HEK293 (cell line): Measurements from ENCODE around the gene KIF18B.

Source experiments
- CTCF ChIA-PET: fragments of 350-600 bp; formaldehyde crosslinking; extraction: SDS; loops from one replicate; lab custom pipeline; 2021; ENCODE audit warnings: antibody characterized with exemption; lab: Yijun Ruan, JAX
- POLR2A ChIA-PET: fragments of 300-600 bp; formaldehyde crosslinking; extraction: SDS; loops from one replicate; lab custom pipeline; 2020; ENCODE audit warnings: antibody characterized with exemption, inconsistent platforms; lab: Yijun Ruan, JAX
- H3K27ac ChIP-seq: fragments of 200-500 bp; sonication (Bioruptor generic); 2 replicates; pipeline ENCODE4 v1.5.1; 2014; ENCODE audit warnings: low read depth, low read length, control low read depth, inconsistent platforms; ENCODE audit errors: extremely low read depth
- H3K36me3 ChIP-seq, 2 experiments: fragments of 200-500 bp in 1 of 2; sonication (Bioruptor generic) in 1 of 2; 1 replicate in 1 of 2; 2 replicates in 1 of 2; pipeline ENCODE4 v1.5.1; 2014 to 2017; ENCODE audit warnings: inconsistent platforms in 2 of 2, low read length in 2 of 2; ENCODE audit not compliant: control insufficient read depth in 2 of 2, insufficient read depth in 1 of 2
- H3K4me1 ChIP-seq: fragments of 200-500 bp; sonication (Bioruptor generic); 2 replicates; pipeline ENCODE4 v1.5.1; 2014; ENCODE audit warnings: mild to moderate bottlenecking, low read length, inconsistent platforms; ENCODE audit not compliant: control insufficient read depth, insufficient read depth
- H3K4me3 ChIP-seq: 2 replicates; pipeline ENCODE4 v1.5.1; 2011; ENCODE audit warnings: low read depth, mild to moderate bottlenecking, control low read depth, low read length, moderate library complexity
- H3K9me3 ChIP-seq: fragments of 200-500 bp; sonication (Bioruptor generic); 2 replicates; pipeline ENCODE4 v1.5.1; 2014; ENCODE audit warnings: low read depth, low read length, inconsistent platforms; ENCODE audit not compliant: control insufficient read depth, insufficient read depth
- GLI2 ChIP-seq: fragments of 450-650 bp; formaldehyde crosslinking; IDR thresholded peaks from 2 replicates; pipeline ENCODE4; 2017; ENCODE audit warnings: missing biosample characterization, missing genetic modification characterization, low read depth, borderline replicate concordance
- KLF7 ChIP-seq: fragments of 450-650 bp; formaldehyde crosslinking; IDR thresholded peaks from 2 replicates; pipeline ENCODE4 v1.5.1; 2016; ENCODE audit warnings: missing biosample characterization, missing genetic modification characterization, borderline replicate concordance
- ZFP3 ChIP-seq: fragments of 450-650 bp; formaldehyde crosslinking; IDR thresholded peaks from 2 replicates; pipeline ENCODE4 v1.5.1; 2016; ENCODE audit warnings: low read depth, missing biosample characterization, missing genetic modification characterization
- ZNF146 ChIP-seq: fragments of 450-650 bp; formaldehyde crosslinking; IDR thresholded peaks from 2 replicates; pipeline ENCODE4 v1.5.1; 2016; ENCODE audit warnings: missing biosample characterization, missing genetic modification characterization
- ZNF148 ChIP-seq: fragments of 450-650 bp; formaldehyde crosslinking; IDR thresholded peaks from 2 replicates; pipeline ENCODE4 v1.5.0; 2017; ENCODE audit warnings: missing biosample characterization, missing genetic modification characterization, borderline replicate concordance
- ZNF24 ChIP-seq: fragments of 450-650 bp; formaldehyde crosslinking; IDR thresholded peaks from 2 replicates; pipeline ENCODE4 v1.5.1; 2016; ENCODE audit warnings: missing biosample characterization, missing genetic modification characterization
- ZNF335 ChIP-seq: fragments of 450-650 bp; formaldehyde crosslinking; conservative IDR thresholded peaks from 2 replicates; pipeline ENCODE4 v1.5.1; 2016; ENCODE audit warnings: missing biosample characterization, missing genetic modification characterization
- ZNF518A ChIP-seq: fragments of 450-650 bp; formaldehyde crosslinking; conservative IDR thresholded peaks from 2 replicates; pipeline ENCODE4 v1.5.1; 2016; ENCODE audit warnings: low read depth, missing biosample characterization, missing genetic modification characterization
- ZNF549 ChIP-seq: fragments of 450-650 bp; IDR thresholded peaks from 2 replicates; pipeline ENCODE4 v1.5.1; 2018; ENCODE audit warnings: missing biosample characterization, missing genetic modification characterization, mild to moderate bottlenecking, inconsistent platforms, moderate library complexity
- ZNF560 ChIP-seq: fragments of 450-650 bp; formaldehyde crosslinking; IDR thresholded peaks from 2 replicates; pipeline ENCODE4 v1.5.1; 2017; ENCODE audit warnings: missing biosample characterization, missing genetic modification characterization, borderline replicate concordance
- ZNF571 ChIP-seq: fragments of 450-650 bp; formaldehyde crosslinking; IDR thresholded peaks from 2 replicates; pipeline ENCODE4 v1.5.0; 2017; ENCODE audit warnings: missing biosample characterization, missing genetic modification characterization
- ZNF580 ChIP-seq: fragments of 450-650 bp; formaldehyde crosslinking; IDR thresholded peaks from 2 replicates; pipeline ENCODE4 v1.5.1; 2016; ENCODE audit warnings: missing biosample characterization, missing genetic modification characterization
- ZNF585B ChIP-seq: fragments of 450-650 bp; formaldehyde crosslinking; IDR thresholded peaks from 2 replicates; pipeline ENCODE4 v1.5.1; 2016; ENCODE audit warnings: missing biosample characterization, missing genetic modification characterization
- ZNF660 ChIP-seq: fragments of 450-650 bp; IDR thresholded peaks from 2 replicates; pipeline ENCODE4 v1.5.1; 2018; ENCODE audit warnings: missing biosample characterization, mild to moderate bottlenecking, missing genetic modification characterization
- ZNF791 ChIP-seq: fragments of 450-650 bp; formaldehyde crosslinking; IDR thresholded peaks from 2 replicates; pipeline ENCODE4 v1.5.1; 2016; ENCODE audit warnings: missing biosample characterization, missing genetic modification characterization
- TF ChIP-seq, protein P1 (sequence below): fragments of 450-650 bp; formaldehyde crosslinking; IDR thresholded peaks from 2 replicates; pipeline ENCODE4 v1.5.1; 2016; ENCODE audit warnings: missing biosample characterization, missing genetic modification characterization, low read depth
- TF ChIP-seq, protein P2 (sequence below): fragments of 450-650 bp; formaldehyde crosslinking; IDR thresholded peaks from 2 replicates; pipeline ENCODE4 v1.5.1; 2016; ENCODE audit warnings: missing biosample characterization, missing genetic modification characterization
- TF ChIP-seq, protein P3 (sequence below): fragments of 450-650 bp; formaldehyde crosslinking; IDR thresholded peaks from 2 replicates; pipeline ENCODE4 v1.5.1; 2017; ENCODE audit warnings: missing biosample characterization, missing genetic modification characterization
- TF ChIP-seq, protein P4 (sequence below): fragments of 450-650 bp; formaldehyde crosslinking; IDR thresholded peaks from 2 replicates; pipeline ENCODE4 v1.5.1; 2016; ENCODE audit warnings: missing biosample characterization, missing genetic modification characterization

KIF18B gene

GRCh38 chr17:44968225-44969143 lies 20.9 kb upstream of the KIF18B start, which contains the start of gene C1QL1:
C1QL1 (minus strand) TSS chr17:44968303; CDS start chr17:44968048, 255 bp downstream.
- POLR2A ChIA-PET = interaction anchor here (0.6 to 1.4 kb wide), 13 partner anchors 9 to 903 kb away, joined by 3 to 6 read pairs (median 3); partner anchors contain the start of genes HEXIM2 and KIF18B
- peak within 1 kb of the TSS; percentile 16; the same call in 1 of the 2 replicates for H3K27ac ChIP-seq
- peak within 1 kb of the TSS; percentile 37 for H3K4me3 ChIP-seq
- CTCF ChIA-PET = interaction anchor here (0.5 to 2.0 kb wide), 10 partner anchors 29 to 767 kb away, joined by 3 to 10 read pairs (median 3); no protein-coding TSS in a partner anchor
- H3K9me3 ChIP-seq = no peaks in the 10 kb centered on the region
- no peaks in the 10 kb centered on the region for H3K36me3 ChIP-seq
- peaks cover 3% of the 10 kb centered on the region for H3K4me1 ChIP-seq
- no peak for TF ChIP-seq ZNF580
- TF ChIP-seq ZNF518A (tag by site-specific recombination) = no peak
- no peak for TF ChIP-seq ZFP3 (tag by site-specific recombination)
- TF ChIP-seq ZNF148 (tag by site-specific recombination) = no peak
- TF ChIP-seq, protein P1, sequence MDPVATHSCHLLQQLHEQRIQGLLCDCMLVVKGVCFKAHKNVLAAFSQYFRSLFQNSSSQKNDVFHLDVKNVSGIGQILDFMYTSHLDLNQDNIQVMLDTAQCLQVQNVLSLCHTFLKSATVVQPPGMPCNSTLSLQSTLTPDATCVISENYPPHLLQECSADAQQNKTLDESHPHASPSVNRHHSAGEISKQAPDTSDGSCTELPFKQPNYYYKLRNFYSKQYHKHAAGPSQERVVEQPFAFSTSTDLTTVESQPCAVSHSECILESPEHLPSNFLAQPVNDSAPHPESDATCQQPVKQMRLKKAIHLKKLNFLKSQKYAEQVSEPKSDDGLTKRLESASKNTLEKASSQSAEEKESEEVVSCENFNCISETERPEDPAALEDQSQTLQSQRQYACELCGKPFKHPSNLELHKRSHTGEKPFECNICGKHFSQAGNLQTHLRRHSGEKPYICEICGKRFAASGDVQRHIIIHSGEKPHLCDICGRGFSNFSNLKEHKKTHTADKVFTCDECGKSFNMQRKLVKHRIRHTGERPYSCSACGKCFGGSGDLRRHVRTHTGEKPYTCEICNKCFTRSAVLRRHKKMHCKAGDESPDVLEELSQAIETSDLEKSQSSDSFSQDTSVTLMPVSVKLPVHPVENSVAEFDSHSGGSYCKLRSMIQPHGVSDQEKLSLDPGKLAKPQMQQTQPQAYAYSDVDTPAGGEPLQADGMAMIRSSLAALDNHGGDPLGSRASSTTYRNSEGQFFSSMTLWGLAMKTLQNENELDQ (tag by site-specific recombination) = no peak
- TF ChIP-seq, protein P2, sequence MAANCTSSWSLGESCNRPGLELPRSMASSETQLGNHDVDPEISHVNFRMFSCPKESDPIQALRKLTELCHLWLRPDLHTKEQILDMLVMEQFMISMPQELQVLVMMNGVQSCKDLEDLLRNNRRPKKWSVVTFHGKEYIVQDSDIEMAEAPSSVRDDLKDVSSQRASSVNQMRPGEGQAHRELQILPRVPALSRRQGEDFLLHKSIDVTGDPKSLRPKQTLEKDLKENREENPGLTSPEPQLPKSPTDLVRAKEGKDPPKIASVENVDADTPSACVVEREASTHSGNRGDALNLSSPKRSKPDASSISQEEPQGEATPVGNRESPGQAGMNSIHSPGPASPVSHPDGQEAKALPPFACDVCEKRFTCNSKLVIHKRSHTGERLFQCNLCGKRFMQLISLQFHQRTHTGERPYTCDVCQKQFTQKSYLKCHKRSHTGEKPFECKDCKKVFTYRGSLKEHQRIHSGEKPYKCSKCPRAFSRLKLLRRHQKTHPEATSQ (tag by site-specific recombination) = no peak
- TF ChIP-seq, protein P3, sequence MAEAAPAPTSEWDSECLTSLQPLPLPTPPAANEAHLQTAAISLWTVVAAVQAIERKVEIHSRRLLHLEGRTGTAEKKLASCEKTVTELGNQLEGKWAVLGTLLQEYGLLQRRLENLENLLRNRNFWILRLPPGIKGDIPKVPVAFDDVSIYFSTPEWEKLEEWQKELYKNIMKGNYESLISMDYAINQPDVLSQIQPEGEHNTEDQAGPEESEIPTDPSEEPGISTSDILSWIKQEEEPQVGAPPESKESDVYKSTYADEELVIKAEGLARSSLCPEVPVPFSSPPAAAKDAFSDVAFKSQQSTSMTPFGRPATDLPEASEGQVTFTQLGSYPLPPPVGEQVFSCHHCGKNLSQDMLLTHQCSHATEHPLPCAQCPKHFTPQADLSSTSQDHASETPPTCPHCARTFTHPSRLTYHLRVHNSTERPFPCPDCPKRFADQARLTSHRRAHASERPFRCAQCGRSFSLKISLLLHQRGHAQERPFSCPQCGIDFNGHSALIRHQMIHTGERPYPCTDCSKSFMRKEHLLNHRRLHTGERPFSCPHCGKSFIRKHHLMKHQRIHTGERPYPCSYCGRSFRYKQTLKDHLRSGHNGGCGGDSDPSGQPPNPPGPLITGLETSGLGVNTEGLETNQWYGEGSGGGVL = no peak
- no peak; the same call in 1 of the 2 replicates for TF ChIP-seq ZNF146
- TF ChIP-seq ZNF660 (tag by site-specific recombination) = no peak
- TF ChIP-seq ZNF24 (tag by site-specific recombination) = no peak
- no peak for TF ChIP-seq ZNF571 (tag by site-specific recombination)
- TF ChIP-seq ZNF549 = no peak
- no peak for TF ChIP-seq ZNF791 (tag by site-specific recombination)
- no peak for TF ChIP-seq KLF7 (tag by site-specific recombination)
- TF ChIP-seq, protein P4, sequence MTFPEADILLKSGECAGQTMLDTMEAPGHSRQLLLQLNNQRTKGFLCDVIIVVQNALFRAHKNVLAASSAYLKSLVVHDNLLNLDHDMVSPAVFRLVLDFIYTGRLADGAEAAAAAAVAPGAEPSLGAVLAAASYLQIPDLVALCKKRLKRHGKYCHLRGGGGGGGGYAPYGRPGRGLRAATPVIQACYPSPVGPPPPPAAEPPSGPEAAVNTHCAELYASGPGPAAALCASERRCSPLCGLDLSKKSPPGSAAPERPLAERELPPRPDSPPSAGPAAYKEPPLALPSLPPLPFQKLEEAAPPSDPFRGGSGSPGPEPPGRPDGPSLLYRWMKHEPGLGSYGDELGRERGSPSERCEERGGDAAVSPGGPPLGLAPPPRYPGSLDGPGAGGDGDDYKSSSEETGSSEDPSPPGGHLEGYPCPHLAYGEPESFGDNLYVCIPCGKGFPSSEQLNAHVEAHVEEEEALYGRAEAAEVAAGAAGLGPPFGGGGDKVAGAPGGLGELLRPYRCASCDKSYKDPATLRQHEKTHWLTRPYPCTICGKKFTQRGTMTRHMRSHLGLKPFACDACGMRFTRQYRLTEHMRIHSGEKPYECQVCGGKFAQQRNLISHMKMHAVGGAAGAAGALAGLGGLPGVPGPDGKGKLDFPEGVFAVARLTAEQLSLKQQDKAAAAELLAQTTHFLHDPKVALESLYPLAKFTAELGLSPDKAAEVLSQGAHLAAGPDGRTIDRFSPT (tag by site-specific recombination) = no peak
- TF ChIP-seq ZNF585B (tag by site-specific recombination) = no peak
- 0 out of 2 replicates have a peak, but pooled peaks have one; percentile 21 for TF ChIP-seq ZNF335 (tag by site-specific recombination)
- no peak for TF ChIP-seq GLI2 (tag by site-specific recombination)
- TF ChIP-seq ZNF560 = no peak
